ENCODE results near the gene RELT.

- TF ChIP-seq EZH2 (IDR thresholded peaks at IDR 0.05) (no peak), FOXP2 (optimal IDR thresholded peaks at IDR 0.05; ENCODE audit: control extremely low read depth, extremely low read length, insufficient read depth) (no peak), POLR2AphosphoS5 (IDR thresholded peaks at IDR 0.05; ENCODE audit: borderline replicate concordance, low read depth, low read length) (no peak)
These were observed 16.2 kb downstream of the RELT start for GRCh38 chr11:73392108-73393010.

Measured in SK-N-MC (cell line).